ENCODE measurements around the gene OSGEP. TPM values are rescaled to one million over a fixed set of nuclear protein-coding genes. Genes with fewer than 3 reads are reported as not detected.
A peak's percentile ranks its signal among the peaks of the same experiment; 100 is the strongest.

OSGEP gene
- total and polyA plus RNA-seq, 2 of the 13 experiments (the other 11 are each of a cell fraction or from before 2014, with no cell fraction given), result 39.7 to 41.1 TPM

DNA sequence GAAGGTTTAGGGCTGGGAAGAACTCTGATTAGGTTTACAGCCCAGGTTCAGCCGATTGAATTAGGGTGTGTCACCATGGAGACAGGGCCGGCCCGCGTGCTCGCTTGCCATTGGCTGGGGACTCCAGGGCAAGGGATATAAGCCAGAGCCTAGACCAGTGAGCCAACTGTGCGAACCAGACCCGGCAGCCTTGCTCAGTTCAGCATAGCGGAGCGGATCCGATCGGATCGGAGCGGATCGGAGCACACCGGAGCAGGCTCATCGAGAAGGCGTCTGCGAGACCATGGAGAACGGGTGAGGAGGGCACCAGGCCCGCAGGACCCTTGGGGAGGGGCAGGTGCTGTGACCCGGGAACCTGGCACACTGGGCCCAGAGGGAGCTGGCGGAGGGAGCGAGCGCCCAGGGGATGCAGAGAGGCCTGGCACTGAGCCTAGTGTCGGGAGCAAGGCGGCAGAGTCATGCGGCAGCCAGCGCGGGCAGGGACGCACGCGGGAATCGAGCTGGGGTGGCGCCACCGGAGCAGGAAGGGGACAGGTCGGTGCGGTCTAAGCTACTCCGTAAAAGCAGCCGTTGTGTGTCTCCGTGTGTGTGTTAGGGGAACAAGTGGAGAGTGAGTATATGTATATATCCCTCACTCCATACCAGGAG, 14.8 kb upstream of the OSGEP start, which contains the start of gene PNP (continued):
- TF ChIP-seq KMT2B (CRISPR knock-in tag; IDR thresholded peaks at IDR 0.05) (no peak; the same call in 1 of the 2 replicates), FOXK2 (IDR thresholded peaks at IDR 0.05) (no peak), GFI1 (CRISPR knock-in tag; IDR thresholded peaks at IDR 0.05; ENCODE audit: borderline replicate concordance) (peak; percentile 64; the same call in 1 of the 2 replicates), ZNF124 (CRISPR knock-in tag; IDR thresholded peaks at IDR 0.05) (peak; percentile 94), ZNF556 (CRISPR knock-in tag; IDR thresholded peaks at IDR 0.05; ENCODE audit: borderline replicate concordance) (peak; percentile 66), GATAD1 (CRISPR knock-in tag; IDR thresholded peaks at IDR 0.05) (peak; percentile 69), NRL (CRISPR knock-in tag; IDR thresholded peaks at IDR 0.05; ENCODE audit: borderline replicate concordance) (peak; percentile 99)
- TF ChIP-seq, protein P1, sequence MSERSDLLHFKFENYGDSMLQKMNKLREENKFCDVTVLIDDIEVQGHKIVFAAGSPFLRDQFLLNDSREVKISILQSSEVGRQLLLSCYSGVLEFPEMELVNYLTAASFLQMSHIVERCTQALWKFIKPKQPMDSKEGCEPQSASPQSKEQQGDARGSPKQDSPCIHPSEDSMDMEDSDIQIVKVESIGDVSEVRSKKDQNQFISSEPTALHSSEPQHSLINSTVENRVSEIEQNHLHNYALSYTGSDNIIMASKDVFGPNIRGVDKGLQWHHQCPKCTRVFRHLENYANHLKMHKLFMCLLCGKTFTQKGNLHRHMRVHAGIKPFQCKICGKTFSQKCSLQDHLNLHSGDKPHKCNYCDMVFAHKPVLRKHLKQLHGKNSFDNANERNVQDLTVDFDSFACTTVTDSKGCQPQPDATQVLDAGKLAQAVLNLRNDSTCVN (CRISPR knock-in tag; IDR thresholded peaks at IDR 0.05; ENCODE audit: borderline replicate concordance), result no peak; the same call in 1 of the 2 replicates
- TF ChIP-seq, protein P2, sequence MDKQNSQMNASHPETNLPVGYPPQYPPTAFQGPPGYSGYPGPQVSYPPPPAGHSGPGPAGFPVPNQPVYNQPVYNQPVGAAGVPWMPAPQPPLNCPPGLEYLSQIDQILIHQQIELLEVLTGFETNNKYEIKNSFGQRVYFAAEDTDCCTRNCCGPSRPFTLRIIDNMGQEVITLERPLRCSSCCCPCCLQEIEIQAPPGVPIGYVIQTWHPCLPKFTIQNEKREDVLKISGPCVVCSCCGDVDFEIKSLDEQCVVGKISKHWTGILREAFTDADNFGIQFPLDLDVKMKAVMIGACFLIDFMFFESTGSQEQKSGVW (CRISPR knock-in tag; IDR thresholded peaks at IDR 0.05; ENCODE audit: borderline replicate concordance), result no peak
- TF ChIP-seq, protein P3, sequence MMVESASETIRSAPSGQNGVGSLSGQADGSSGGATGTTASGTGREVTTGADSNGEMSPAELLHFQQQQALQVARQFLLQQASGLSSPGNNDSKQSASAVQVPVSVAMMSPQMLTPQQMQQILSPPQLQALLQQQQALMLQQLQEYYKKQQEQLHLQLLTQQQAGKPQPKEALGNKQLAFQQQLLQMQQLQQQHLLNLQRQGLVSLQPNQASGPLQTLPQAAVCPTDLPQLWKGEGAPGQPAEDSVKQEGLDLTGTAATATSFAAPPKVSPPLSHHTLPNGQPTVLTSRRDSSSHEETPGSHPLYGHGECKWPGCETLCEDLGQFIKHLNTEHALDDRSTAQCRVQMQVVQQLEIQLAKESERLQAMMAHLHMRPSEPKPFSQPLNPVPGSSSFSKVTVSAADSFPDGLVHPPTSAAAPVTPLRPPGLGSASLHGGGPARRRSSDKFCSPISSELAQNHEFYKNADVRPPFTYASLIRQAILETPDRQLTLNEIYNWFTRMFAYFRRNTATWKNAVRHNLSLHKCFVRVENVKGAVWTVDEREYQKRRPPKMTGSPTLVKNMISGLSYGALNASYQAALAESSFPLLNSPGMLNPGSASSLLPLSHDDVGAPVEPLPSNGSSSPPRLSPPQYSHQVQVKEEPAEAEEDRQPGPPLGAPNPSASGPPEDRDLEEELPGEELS (CRISPR knock-in tag; IDR thresholded peaks at IDR 0.05), result peak; percentile 40; the same call in 1 of the 2 replicates
- TF ChIP-seq, protein P4, sequence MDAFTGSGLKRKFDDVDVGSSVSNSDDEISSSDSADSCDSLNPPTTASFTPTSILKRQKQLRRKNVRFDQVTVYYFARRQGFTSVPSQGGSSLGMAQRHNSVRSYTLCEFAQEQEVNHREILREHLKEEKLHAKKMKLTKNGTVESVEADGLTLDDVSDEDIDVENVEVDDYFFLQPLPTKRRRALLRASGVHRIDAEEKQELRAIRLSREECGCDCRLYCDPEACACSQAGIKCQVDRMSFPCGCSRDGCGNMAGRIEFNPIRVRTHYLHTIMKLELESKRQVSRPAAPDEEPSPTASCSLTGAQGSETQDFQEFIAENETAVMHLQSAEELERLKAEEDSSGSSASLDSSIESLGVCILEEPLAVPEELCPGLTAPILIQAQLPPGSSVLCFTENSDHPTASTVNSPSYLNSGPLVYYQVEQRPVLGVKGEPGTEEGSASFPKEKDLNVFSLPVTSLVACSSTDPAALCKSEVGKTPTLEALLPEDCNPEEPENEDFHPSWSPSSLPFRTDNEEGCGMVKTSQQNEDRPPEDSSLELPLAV (CRISPR knock-in tag; conservative IDR thresholded peaks at IDR 0.05; ENCODE audit: low read depth), result no peak
- TF ChIP-seq, protein P5, sequence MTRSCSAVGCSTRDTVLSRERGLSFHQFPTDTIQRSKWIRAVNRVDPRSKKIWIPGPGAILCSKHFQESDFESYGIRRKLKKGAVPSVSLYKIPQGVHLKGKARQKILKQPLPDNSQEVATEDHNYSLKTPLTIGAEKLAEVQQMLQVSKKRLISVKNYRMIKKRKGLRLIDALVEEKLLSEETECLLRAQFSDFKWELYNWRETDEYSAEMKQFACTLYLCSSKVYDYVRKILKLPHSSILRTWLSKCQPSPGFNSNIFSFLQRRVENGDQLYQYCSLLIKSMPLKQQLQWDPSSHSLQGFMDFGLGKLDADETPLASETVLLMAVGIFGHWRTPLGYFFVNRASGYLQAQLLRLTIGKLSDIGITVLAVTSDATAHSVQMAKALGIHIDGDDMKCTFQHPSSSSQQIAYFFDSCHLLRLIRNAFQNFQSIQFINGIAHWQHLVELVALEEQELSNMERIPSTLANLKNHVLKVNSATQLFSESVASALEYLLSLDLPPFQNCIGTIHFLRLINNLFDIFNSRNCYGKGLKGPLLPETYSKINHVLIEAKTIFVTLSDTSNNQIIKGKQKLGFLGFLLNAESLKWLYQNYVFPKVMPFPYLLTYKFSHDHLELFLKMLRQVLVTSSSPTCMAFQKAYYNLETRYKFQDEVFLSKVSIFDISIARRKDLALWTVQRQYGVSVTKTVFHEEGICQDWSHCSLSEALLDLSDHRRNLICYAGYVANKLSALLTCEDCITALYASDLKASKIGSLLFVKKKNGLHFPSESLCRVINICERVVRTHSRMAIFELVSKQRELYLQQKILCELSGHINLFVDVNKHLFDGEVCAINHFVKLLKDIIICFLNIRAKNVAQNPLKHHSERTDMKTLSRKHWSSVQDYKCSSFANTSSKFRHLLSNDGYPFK (CRISPR knock-in tag; IDR thresholded peaks at IDR 0.05; ENCODE audit: borderline replicate concordance), result peak; percentile 46; the same call in 1 of the 2 replicates
- TF ChIP-seq, protein P6, sequence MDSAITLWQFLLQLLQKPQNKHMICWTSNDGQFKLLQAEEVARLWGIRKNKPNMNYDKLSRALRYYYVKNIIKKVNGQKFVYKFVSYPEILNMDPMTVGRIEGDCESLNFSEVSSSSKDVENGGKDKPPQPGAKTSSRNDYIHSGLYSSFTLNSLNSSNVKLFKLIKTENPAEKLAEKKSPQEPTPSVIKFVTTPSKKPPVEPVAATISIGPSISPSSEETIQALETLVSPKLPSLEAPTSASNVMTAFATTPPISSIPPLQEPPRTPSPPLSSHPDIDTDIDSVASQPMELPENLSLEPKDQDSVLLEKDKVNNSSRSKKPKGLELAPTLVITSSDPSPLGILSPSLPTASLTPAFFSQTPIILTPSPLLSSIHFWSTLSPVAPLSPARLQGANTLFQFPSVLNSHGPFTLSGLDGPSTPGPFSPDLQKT (CRISPR knock-in tag; IDR thresholded peaks at IDR 0.05; ENCODE audit: borderline replicate concordance), result no peak
